Glomerular endothelial cell (primary cell): ENCODE data around the gene STOX1. TPM values are rescaled to one million over a fixed set of nuclear protein-coding genes. Genes with fewer than 3 reads are reported as not detected.
A peak's percentile ranks its signal among the peaks of the same experiment; 100 is the strongest.
"Not testable (repeated sequence)": the region's sequence is repeated elsewhere in the genome, so short reads cannot be mapped to it uniquely, and the experiment has no call there.

Source experiments
- DNase-seq: peaks from one replicate; pipeline ENCODE4 v3.0.0-alpha.2; 2011; ENCODE audit warnings: low read depth, low spot score; ENCODE audit errors: extremely low read depth
- total RNA-seq: library from RNA; depleted of rRNA; stranded (reverse); fragments of >200 nt; gene quantifications from 2 replicates; pipeline ENCODE4 v1.2.3, GENCODE V29; 2015

STOX1 gene
- total RNA-seq, 1 donor from 2014 or later: not detected

DNA sequence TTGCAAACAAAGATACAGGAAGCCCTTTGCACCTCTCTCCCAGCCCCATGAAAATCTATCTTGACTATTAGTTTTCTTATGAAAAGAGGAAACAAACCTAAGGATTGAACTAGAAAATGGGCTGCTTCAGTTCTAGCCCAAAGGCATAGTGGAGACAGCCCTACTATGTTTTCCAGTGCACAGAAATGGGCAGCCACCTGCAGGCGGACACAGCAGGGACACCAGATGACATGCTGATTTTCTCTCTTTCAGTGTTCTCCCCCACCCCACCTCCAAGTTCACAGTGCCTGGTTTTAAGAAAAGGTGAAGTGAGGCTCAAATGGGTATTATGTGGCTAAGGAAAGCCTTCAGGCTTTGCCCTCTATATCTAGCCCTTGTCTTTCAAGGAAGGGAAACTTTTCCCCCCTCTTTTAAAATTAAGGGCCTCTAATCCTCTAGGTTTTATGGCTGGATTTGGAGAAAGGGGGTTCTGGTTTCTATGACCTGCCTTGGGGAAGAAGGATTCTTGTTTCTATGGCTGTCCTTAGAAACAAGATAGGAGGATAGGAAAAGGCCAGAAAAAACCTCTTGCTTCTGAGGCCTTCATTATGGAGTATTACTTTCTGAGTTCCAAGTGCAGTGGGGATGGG lies 50.3 kb downstream of the STOX1 start:
- no peak for DNase-seq

DNA sequence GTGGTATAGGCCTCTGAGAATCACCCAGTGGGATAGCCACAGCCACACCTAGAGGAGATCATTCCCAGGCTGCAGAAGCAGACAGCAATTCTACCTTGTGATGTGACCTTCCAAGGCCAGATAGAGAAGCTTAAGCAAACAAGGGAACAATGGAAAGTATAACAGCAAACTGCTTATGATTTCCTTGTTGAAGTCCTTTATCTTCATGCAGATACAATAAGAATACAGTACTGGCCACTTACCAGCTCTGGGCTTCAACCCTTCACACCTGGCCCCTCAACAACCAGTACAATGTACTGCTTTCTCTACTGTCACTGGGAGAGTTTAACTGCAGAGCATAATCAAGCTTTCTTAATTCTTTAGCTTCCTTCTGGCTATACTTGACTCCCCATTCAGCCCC lies 51.2 kb downstream of the STOX1 start:
- DNase-seq: no peak

DNA sequence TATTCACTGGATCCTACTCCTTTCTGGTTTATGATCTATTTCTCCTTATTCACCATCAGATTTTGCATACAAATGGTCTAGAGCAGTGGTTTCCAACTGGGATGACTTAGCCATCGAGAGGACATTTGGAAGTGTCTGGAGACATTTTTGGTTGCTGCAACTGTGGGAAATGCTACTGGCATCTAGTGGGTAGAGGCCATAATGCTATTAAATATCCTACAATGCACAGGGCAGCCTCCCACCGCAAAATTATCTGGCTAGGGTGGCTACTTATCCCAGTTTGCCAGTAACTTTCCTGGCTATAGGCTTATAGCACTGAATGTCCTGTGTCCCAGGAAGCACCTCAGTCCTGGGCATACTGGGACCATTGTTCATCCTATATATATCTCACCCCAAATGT lies 52.3 kb downstream of the STOX1 start:
- DNase-seq: no peak

DNA sequence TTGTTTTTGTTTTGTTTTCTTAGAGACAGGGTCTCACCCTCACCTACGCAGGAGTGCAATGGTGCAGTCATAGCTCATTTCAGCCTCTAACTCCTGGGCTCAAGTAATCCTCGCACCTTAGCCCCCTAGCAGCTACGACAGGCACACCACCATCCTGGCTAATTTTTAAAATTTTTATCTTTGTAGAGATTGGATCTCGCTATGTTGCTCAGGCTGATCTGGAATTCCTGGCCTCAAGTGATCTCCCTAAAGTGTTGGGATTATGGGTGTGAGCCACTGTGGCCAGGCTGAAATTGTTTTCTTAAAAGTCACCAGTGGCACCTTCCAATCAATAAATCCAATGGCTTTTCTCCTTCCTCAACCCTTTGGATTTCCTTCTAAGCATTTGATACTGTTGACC lies 52.9 kb downstream of the STOX1 start:
- DNase-seq: no peak

DNA sequence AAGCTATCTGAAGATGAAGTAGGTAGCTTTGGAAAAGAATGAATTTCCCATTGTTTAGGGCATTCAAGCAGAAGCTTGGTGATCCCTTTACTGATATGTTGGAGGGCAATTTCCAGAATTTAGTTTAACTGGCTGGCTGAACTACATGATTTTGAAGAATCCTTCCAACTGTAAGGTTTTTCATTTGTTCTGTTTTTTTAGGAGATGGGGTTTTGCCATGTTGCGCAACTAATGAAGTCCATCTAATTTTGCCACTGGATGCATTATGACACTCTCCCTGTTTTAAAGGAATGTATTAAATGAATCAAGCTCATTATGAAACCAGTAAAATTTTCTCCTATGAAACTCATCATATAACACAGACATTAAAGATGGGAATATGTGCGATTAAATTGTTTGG lies 67.7 kb downstream of the STOX1 start:
- DNase-seq: no peak

DNA sequence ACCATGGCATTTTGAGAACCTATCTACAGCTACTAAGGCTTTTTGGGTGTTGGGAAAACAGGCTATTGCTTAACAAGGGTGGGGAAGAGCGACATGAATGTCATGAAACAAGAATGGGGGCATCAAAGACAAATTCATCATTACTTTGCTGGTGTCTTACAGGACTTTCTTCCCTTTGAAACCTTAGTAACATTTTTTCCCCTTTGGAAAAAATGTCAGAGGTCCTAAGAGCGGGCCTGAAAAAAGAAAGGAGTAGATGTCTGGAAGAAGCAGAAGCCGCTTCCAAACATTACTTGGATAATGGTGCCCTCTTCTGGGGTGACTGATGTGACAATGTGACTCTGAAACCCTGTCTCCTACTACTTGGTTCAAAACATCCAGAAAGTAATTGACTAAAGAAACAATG lies 70.0 kb downstream of the STOX1 start:
- no peak for DNase-seq

DNA sequence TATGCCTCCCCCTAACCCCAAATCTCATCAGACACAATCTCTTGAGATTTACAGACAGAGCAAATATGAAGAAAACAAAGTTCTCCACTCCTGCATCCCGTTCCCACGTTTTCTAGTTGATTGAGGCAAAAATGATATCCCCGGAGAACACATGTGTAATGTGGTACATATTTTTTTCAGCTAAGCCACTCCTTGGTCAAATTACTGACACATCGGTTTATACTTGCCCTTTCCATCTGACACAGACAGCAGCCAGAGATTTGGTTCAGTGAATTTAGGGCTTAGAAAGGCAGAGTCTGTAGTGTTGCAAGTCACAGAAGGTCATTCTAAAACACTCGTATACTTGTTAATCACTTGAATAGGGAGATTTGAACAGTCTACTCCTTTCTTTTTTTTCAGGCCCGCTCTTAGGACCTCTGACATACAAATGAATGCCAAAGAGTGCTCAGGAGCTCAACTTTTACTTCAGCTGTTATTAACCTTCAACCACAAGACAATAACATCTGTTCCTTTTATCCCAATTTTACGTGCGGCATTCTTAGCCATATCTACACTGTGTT lies 71.9 kb downstream of the STOX1 start:
- no peak for DNase-seq

DNA sequence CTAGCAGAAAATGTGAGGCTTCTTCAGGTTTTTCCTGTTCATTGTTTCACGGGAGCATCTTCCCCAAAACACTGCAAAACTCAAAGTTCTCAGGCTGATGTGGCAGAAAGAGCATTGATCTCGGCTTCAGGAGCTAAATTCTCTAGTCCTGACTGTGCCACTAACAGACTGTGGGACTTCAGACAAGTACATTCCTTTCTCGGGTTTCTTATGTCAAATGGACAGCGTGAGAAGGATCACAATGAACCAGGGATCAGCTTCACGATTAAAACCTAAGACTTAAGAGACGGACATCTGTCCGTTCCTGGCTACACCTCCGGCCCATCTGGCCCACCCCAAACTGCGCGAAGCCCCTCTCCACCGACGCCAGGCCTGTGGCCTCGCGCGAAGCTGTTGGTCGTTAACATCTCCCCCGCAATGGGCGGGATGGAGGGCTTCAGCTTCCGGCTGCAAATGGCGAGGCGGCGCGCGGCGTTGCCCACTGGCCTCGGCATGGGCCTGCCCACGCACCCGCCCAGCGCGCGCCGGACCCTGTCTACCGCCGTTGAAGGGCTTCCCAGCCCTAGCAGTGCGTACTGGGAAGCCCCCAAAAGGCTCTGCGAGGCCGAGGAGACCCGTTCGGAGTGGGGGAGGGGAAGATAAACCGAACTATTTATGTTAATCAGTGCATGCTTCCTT lies 73.2 kb downstream of the STOX1 start:
- no peak for DNase-seq

DNA sequence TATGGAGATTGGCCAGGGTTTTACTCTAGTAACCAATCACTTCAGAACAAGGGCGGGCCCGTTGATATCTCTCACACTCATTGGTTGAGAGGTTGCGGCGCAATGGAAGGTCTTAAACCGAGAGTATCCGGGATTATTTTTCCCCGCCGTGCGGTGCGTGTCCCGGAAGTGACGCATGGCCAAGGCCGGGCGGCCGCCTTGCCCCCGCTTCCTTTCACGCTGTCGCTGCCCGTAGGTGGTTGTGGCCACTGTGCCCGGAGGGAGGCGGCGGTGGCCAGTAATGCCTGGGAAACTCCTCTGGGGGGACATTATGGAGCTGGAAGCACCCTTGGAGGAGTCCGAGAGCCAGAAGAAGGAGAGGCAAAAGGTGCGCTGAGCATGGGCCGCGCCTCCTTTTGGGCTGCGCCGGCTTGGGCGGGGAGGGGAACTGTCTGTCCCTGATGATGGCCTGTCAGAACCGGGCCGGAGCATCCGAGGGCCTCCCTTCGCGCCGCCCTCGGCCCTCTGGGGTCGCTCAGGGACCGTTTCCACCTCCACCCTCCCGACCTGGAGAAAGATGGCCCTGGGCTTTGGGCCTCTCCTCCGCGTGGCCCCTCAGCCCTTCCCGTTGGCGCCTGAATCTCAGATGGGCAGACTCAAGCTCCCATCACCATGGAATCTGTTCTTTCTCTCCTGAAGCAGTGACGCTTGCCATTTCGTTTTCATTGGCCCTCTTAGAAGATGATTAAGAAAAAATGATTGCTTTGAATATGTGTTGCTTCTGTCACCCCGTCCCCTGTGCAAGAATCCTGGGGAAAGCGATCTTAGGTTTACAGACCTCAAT lies 74.0 kb downstream of the STOX1 start, which contains the start of gene DDX50:
Gene DDX50, plus strand, starts transcription at position 211 of the 823 bp plus-strand sequence. Its CDS starts 70 bp downstream, at position 281.
- DNase-seq: peak; percentile 97

DNA sequence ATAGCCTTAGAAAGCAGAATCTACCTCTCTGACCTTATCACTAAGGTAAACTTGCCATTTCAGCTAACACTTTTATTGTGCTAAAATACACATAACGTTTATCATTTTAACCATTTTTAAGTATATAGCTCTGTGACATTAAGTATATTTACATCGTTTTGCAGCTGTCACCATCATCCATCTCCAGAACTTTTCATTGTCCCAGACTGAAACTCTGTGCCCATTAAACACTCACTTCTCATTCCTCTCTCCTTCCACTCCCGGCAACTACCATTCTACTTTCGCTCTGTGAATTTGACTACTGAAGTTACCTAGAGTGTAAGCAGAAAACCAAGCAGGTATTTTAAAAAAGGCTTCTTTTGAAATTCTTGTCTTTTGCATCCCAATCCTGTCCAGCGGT lies 75.1 kb downstream of the STOX1 start:
- no peak for DNase-seq

DNA sequence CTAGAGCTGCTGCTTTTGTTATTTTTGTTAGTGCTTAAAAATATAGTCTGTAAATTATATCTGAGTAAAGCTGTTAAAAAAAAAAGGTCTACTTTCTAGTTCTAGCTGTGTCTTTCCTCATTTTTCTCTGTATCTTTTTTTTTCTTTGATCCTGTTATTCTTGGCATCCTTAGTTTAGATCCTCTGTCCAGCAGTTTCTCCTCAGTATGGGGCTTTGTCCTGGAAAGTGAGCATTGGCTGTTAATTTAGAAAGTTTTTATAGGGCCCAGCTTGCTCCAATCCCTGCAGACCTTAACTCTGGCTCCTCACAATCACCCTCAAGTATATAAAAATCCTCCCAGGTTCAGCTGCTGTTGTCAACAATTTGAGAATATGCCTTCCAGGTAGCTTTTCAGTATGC lies 97.3 kb downstream of the STOX1 start:
- no peak for DNase-seq

DNA sequence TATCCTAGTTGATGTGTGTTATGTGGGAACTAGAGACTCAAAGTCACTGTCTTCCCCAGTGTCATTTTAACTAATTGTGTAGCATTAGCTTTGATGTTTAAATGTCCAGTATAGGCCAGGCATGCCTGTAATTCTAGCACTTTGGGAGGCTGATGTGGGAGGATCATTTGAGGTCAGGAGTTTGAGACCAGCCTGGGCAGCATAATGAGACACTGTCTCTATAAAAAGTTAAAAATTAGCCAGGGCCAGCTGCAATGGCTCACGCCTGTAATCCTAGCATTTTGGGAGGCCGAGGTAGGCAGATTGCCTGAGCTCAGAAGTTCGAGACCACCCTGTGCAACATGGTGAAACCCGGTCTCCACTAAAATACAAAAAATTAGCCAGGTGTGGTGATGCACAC lies 98.2 kb downstream of the STOX1 start:
- no peak for DNase-seq

DNA sequence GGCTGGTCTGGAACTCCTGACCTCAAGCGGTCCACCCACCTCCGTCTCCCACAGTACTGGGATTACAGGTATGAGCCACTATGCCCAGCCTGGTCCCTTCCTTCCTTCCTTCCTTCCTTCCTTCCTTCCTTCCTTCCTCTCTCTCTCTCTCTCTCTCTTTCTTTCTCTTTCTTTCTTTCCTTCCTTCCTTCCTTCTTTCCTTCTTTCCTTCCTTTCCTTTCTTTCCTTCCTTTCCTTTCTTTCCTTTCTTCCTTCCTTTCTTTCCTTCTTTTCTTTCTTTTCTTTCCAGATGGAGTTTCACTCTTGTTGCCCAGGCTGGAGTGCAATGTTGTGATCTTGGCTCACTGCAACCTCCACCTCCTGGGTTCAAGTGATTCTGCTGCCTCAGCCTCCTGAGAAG lies 101.8 kb downstream of the STOX1 start:
- not testable (repeated sequence) for DNase-seq

DNA sequence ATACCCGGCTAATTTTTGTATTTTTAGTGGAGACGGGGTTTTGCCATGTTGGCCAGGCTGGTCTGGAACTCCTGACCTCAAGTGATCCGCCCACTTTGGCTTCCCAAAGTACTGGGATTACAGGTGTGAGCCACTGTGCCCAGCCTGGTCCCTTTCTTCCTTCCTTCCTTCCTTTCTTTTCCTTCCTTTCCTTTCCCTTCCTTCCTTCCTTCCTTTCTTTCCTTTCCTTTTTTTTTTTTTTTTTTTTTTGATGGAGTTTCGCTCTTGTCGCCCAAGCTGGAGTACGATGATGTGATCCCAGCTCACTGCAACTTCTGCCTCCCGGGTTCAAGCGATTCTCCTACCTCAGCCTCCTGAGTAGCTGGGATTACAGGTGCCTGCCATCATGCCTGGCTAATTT lies 102.6 kb downstream of the STOX1 start:
- not testable (repeated sequence) for DNase-seq

DNA sequence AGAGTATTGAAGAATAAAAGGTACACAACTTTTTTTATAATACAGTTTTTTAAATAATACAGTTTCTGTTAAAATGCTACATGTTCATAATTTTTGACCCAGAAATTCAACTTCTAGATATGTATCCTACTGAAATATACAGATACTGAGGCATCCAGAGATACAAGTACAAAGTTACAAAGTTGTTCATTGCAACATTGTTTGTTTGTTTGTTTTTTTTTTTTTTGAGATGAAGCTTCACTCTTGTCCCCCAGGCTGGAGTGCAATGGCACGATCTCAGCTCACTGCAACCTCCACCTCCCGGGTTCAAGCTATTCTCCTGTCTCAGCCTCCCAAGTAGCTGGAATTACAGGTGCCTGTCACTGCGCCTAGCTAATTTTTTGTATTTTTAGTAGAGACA lies 105.5 kb downstream of the STOX1 start:
- DNase-seq: not testable (repeated sequence)

DNA sequence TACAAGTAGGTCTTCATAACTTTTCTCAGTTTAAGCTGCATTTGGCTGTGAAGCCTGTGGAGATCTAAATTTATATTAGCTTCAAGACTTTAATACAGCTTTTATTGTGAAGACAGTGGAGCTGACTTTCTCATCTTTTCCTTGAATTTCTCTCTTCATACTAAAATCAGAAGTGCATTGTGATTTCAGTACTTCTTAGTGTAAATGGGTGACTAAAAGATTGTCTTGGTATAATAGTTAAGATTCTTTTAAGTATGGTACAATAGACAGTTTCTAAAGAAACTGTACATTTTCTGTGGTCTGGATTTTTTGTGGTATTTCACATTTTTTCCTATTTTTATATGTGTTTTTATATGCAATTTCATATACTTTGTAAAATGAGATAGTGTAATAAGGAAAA lies 107.7 kb downstream of the STOX1 start:
- no peak for DNase-seq

DNA sequence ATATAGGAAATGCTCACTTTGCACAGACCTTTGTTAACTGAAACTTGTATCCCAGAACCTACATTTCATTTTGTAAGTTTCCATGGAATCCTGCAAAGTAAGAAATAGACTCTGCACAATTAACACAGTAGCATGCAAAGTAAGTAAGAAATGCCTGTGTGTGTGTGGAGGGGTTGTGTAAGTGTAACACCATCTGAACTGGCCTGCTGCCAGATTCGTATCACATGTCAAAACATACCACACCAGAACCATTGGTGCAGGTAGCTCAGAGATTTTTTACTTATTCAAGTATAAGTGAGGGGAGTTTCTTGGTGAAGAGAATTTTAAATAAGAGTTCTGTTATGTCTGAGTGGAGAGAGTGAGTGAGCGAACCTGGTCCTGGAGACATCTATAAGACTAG lies 110.8 kb downstream of the STOX1 start:
- DNase-seq: no peak

DNA sequence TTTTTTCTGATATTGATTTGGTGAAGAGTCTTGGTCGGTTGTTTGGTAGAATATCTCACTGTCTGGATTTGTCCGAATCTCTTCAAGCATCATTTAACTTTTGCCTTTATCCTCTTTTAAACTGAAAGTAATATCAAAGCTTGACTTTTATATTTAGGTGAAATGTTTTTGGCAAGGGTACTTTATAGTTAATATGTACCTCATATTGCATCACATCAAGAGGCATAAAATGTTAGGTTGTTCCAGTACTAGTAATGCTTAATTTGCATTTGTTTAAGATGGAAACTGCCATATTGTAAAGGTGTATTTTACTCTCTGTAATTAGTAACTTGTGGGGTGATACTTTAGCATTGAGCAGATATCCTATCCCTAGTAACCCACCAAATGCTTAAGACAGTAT lies 111.6 kb downstream of the STOX1 start:
- DNase-seq: no peak

DNA sequence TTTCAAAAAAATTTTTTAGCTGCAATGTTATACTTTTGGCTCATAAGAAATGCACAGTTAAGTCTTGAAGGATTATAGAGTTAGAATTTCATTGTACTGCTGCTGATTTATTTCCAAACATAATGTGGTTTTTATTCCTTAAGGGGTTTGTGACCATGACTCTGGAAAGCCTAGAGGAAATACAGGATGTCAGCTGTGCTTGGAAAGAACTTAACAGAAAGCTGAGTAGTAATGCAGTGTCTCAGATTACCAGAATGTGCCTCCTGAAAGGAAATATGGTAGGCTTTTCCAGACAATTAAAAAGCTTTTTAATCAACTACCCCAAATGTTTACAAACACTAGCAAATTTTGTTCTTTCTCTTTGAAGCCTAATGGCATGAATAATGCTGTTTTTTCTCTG lies 113.6 kb downstream of the STOX1 start:
- DNase-seq: not testable (repeated sequence)
